Esophagus mucosa (tissue), 1 donor: Measurements from ENCODE around the gene MYO9A. TPM values are rescaled to one million over a fixed set of nuclear protein-coding genes. Genes with fewer than 3 reads are reported as not detected.
"Not testable (repeated sequence)": the region's sequence is repeated elsewhere in the genome, so short reads cannot be mapped to it uniquely, and the experiment has no call there.

Experiments used
- ATAC-seq: fragments of 200-7000 bp; cut with Tn5 transposase; one replicate; pipeline ENCODE4 v1.9.1; 2020
- total RNA-seq: library from RNA; stranded (reverse); gene quantifications from one replicate; pipeline ENCODE4 v1.2.4, GENCODE V29; 2023
- donor health status: DM: yes; HTN: yes; CAD: no.

MYO9A gene
- total RNA-seq, 1 donor from 2014 or later, result 23.1 TPM

DNA sequence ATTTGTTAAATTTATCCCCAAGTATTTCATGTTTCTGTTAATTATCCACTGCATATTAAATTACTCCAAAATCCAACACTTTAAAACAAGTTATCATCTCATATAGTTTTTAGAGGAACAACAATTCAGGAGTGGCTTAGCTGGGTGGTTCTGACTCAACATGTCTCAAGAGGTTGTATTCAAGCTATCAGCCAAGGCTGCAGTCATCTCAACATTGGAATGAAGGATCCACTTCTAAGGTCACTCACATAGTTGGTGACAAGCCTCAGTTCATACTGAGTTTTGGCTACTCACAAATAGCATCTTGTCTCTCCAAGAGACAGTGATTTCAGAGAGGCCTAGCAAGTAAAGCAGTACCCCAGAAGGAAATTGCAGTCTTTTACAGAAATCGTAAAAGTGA is 172.9 kb downstream of the MYO9A start:
- no peak for ATAC-seq

DNA sequence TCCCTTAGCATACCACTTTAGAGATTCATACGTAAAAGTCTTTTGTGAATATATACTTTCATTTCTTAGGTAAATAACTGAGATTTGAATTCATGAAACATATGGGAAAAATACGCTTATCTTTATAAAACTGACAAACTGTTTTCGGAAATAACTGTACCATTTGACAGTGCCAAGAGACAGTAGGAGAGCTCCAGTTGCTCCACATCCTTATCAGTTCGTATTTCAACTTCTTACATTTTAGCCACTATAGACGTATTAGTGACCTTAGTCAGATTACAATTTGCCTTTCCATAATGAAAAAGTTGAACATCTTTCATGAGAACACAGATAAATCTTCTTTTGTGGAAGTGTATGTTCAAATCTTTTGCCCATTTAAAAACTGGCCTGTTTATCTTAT is 174.1 kb downstream of the MYO9A start:
- ATAC-seq, result no peak

DNA sequence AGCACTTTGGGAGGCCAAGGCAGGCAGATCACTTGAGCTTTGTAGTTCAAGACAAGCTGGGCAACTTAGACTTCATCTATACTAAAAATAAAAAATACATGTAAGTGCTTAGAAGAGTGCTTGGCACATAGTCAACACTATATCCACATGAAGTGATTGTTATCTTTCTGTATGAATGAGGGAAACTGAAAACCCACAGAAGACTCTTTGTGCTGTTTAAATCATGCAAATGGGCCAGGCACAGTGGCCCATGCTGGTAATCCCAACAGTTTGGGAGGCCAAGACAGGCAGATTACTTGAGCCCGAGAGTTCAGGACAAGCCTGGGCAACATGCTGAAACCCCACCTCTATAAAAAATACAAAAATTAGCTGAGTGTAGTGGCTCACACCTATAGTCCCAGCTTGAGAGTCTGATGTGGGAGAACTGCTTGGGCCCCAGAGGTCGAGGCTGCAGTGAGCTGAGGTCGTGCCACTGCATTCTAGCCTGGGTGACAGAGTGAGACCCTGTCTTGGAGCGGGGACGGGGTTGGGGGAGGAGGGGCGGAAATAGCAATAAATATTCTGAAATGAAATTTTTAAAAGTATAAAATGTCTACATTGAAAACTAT is 177.9 kb downstream of the MYO9A start:
- no peak for ATAC-seq

DNA sequence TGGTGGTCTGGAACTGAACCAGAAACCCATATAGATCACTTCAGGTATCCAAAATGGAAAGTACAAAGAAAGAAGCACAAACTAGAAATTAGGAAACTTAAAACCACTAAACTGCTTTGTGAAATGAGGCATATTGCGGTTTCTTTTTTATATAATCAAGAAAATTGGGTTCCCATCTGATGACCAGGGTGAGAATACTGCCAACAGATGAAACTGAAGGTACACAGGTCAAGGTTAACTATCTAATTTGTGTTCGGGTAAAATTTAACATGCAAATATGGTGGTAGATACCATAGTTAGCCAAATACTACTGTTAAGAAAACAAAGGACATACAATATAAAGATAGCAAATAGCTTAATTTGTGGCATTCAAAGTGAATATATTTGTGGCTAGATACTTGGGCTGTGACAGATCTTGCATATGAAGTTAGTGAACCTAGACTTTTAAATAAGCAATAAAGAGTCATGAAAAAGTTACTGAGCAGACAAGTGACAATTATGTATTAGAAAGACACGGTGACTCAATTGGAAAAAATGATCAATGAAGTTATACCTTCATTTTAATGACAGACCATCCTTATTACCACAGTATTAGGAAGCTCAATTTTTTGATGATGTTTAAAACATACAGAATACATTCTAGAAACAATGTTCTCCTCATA is 180.2 kb downstream of the MYO9A start:
- no peak for ATAC-seq

DNA sequence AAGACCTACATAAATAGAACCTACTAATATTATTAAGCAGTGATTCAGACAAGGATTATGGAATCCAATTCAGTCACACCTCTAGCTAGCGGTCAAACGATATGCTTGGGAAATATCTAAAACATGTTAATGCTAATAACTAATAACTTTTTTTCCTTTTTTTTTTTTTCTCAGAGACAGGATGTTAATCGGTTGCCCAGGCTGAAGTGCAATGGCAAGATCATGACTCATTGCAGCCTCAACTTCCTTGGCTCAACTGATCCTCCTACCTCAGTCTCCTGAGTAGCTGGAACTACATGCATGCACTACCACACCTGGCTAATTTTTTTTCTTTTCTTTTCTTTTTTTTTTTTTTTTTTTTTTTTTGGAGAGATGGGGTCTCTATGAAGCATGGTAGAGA is 183.5 kb downstream of the MYO9A start:
- ATAC-seq, result no peak

DNA sequence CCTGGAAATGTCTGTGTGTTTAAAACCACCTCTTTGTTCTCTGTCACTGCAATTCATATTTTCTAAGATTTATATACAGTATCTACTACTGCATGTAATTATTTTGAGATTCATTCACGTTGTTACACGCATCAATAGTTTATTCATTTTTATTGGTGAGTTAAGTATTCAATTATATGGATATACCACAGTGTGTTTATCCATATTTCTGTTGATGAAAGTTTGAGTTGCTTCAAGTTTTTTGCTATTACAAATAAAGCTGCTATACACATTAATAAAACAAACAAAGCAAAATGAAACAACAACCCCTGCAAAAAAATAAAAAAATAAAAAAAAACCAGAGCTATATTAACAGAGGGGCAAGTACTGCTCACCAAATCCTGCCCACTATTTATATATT is 185.3 kb downstream of the MYO9A start:
- ATAC-seq, result no peak

DNA sequence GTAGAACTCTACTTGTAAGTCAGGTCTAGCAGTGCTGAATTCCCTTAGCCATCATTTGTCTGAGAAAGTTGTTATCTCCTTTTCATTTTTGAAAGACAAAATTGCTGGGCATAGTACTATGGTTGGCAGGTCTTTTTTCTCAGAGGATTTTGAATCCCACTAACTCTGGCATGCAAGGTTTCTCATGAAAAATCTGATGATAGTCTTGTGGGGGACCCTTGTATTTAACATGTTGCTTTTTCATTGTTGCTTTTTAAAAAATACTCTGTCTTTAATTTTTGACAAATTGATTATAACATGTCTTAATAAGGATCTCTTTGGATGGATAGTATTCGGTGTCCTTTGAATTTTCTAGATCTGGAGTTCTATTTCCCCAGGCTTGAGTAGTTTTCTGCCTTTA is 186.7 kb downstream of the MYO9A start:
- no peak for ATAC-seq

DNA sequence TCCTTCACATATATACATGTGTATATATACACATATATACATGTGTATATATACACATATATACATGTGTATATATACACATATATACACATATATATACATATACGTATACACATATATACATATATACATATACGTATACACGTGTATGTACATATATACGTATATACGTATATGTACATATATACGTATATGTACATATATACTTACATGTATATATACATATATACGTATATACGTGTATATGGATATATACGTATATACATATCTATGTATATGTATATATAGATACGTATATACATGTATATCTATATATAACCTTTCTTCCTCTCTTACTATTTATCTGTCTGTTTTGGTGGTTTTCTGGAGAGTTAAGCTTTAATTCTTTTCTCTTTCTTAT is 192.8 kb downstream of the MYO9A start:
- no peak for ATAC-seq

DNA sequence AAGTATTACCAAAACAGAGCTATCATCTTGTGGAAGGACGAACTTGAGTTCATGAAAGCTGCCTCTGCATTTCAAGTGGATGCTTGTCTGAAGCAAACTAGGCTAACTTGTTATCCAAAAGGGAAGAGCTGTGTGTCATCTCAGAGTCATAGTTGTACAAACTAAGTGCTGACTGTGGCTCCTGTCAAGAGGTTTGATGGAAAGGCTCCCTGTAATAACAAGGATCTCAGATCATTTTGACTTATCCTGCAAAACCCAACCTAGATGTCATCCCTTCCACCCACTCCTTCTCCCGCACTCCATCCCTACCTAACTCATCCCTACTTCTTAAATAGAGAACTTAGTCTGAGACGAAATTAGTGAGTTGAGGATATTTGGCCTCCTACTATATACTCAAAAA is 196.8 kb downstream of the MYO9A start:
- ATAC-seq, result peak; percentile 96

DNA sequence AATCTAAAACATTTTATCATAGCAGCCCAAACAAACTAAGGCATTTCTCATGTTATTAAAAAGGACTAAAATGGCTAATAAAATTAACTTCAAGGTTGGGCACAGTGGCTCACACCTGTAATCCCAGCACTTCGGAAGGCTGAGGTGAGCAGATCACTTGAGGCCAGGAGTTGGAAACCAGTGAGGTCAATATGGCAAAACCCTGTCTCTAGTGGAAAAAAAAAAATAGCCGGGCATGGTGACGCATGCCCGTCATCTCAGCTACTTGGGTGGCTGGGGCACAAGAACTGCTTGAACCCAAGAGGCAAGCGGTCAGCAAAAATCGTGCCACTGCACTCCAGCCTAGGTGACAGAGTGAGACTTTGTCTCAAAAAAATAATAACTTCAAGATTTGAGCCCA is 197.4 kb downstream of the MYO9A start:
- ATAC-seq, result peak; percentile 58

DNA sequence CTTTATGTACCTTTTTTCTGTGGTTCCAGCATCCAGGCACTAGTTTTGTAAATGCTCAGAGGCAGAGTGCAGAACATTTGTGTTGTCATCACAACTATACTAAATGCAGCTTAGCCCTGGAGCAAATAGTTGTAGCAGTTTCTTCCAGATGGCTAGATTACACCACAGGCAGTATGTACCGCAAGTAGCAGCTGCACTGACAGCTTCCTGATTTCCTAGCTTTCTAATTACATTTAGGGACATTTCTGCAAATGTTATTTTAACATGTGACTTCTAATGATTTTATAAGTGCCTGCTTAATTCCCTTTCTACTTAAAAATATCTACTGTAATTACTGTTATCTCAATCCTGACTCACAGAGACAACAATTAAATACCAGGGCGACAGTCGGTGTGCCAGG is 201.1 kb downstream of the MYO9A start:
- no peak for ATAC-seq

DNA sequence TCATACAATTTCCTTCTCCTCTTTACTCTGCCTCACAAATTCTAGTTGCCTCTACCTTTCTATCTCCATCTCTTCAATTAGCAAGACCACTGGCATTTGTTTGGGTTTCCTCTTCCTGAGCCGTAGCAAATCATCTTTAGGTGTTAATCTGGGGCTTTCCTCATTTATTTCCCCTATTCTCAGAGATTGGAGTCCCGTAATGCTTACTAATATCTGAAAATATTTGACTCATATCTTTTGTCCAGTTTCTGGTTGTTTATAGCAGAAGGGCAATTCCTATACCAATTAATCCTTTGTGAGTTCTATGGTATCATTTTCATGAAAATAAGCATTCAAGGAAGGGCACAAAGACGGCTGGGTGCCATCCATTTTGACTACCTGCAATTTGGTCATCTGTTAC is 203.9 kb downstream of the MYO9A start:
- no peak for ATAC-seq

DNA sequence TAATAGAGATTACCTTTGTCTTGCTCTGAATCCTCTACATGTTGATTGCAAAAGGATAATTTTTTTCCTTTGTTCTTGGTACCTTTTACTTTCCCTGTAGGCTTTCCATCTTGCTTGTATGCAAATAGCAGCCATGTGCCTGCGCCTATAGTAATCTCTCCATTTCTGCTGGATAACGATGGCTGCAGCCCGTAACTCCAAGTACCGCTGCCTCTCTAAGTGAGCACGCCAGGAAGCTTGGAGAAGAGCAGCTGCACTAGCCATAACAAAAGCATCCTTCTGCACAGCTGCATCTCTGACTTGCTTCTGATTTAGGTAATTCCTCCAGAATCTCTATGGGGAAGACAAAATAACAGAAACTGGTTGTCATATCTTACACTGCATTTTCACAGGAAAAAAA is 218.3 kb downstream of the MYO9A start:
- ATAC-seq, result no peak

DNA sequence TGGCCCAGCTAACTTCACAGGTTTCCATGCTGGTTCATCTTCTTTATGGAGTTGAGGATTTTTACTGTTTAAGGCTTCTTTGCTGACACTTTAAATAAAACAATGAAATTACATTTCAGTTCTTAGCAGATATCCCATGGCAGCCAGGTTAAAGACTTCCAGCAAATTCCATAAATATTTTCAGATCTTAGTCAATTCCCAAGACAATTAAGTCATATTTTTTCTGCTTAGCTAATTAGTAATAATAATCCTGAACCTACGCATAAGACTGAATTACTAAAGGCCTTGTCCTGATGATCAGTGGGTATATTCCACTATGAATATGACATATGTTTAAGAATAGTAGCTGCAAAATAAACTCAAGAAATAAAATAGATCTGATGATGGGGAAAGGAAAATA is 224.3 kb downstream of the MYO9A start:
- ATAC-seq, result no peak

DNA sequence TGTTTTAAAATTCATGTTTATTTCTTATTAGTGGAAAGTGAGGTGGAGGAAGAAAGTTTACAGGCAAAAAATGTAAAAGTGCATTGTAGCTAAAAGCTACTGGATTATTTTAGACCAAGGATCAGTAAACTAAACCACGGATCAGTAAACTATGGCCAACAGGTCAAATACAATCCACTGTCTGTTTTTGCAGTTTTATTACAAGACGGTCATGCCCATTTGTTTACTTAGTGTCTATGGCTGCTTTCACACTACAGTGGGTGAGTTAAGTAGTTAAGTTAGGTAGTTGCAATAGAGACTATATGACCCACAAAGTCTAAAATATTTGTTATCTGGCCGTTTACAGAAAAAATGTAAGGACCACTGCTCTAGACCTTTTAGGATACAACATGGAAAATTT is 225.6 kb downstream of the MYO9A start:
- no peak for ATAC-seq

DNA sequence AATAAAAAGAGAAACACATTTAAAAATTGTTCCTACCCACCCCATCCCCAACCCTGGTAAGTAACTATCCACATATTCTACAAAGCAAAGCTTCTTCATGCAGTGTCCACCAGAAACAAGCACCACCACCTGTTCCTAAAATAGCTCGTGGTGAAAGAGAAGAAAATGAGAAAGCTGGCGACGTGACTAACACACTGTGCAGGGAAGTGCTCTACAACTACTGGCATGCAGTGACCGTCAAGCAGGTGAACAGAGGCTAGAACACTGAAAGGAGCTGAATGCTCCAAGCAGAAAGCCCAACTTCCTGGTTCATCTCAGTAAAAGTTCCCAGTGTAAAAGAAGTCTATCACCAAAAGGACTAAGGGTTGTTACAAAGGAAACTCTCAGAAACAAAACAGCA is 226.9 kb downstream of the MYO9A start:
- no peak for ATAC-seq

DNA sequence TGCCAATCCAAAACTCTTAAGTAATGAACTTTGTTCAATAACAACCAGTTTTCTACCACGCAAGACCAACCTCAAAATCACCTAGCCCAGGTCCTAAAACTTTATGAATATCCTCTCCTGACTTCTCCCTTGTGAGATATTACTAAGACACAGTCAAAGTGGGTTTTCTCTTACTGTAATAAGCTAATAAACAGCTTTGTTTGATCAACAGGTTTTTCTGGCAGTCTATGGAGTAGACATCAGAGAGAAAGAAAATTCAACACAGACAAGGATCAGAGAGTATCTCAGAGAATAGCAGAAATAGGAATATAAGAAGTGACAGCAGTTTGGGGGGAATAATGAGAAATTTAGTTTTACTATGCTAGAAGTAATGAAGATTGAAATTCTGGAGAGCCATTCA is 228.0 kb downstream of the MYO9A start:
- no peak for ATAC-seq

DNA sequence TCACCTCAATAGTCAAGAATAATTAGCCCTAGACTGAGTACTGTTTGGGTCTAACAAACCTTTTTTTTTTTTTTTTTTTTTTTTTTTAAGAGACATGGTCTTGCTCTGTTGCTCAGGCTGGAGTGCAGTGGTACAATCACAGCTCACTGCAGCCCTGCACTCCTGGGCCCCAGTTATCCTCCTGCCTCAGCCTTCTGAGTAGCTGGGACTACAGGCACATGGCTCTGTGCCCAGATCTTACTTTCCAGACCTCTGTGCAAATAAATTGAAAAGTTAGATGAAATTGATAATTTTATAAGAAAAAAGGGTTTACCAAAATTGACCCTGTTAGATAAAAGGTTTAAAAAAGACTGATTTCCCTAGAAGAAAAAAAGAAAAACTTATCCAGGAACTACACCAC is 228.6 kb downstream of the MYO9A start:
- no peak for ATAC-seq

DNA sequence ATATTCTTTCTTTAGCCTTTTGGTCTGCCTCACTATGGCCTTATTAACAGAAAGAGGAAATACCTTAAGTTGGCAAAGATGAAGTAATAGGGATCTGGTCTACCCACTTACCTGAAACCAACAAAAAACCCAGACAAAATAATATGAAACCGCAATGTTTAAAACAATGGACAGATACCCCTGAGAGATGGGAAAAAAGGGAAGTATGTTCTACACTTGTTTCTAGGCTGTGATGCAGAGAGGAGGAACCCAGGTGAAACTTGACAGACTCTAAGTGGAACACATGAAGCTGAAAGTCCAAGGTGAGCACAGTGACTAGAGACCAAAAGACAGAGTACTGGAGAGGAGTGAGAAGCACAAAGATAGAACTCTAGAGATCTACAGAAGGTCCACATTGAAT is 229.2 kb downstream of the MYO9A start:
- ATAC-seq, result no peak

DNA sequence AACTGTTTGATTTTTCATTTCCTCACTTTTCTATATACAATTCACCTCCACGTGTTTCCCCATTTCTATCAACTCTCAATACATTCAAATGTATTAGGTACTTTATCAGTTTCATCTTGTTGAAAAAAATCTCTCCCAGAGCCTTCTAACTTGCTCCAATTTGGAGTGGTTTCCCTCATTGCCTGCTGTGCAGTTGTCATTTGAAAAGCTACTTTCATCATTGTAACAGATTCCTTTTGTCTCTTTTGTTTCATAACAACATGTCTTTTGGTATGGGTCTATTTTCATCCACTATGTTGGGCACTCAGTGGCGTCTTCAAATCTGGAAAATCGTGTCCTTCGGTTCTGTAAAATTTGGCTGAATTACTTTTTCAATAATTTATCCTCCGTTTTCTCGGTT is 232.6 kb downstream of the MYO9A start:
- ATAC-seq, result no peak

DNA sequence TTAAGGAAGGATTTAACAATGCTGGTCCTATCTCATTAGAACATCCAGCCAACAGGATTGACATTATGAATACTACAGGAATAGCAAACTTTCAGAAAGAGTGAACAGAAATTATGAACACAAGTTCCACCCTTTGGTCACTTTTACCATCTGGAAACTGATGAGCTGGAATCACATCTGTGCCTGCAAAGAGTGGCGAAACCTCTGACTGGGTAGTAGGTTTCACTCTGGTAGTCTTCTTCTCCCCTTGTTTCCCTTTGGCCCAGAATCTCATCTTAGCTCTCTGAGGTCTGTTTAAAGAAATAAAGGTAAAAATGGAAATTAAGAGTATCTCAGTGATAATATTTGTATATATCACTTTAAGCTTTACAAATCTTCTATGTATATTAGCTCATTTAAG is 234.5 kb downstream of the MYO9A start:
- ATAC-seq, result no peak

DNA sequence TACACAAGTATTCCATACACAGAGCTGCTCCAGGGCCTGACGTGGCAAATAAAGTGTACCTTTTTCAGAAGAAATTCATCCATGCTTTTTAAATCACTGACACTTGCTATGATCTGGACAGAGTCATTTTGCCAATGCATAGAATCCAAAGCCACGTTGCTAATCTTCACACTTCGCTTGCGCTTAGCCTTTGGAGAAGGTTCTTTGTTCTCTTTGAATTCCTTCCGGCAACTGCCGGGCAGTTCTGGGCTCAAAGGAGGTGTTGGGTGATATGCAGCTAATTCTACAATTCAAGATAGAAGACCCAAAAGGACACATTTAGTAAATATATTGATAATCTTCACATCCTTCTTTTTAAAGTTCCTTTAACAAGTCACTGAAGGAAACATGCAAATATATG is 237.7 kb downstream of the MYO9A start:
- ATAC-seq, result no peak

DNA sequence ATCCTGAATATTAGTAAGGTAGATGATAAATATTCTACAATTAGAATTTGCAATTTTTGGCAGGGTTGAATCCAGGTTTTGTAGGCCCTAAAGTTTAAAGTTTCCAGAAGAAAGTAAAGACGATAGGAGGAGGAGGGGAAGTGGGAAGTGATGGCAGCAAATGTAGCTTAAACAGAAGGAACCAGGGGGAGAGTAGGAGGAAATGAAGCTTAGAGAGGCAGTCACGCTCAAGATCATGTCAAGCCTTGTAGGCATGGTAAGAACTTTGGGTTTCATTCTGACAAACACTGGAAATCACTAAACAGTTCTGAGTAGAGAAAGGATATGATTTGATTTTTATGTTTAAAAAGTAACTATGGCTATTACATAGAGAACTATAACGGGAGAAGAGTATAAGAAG is 243.7 kb downstream of the MYO9A start:
- no peak for ATAC-seq

DNA sequence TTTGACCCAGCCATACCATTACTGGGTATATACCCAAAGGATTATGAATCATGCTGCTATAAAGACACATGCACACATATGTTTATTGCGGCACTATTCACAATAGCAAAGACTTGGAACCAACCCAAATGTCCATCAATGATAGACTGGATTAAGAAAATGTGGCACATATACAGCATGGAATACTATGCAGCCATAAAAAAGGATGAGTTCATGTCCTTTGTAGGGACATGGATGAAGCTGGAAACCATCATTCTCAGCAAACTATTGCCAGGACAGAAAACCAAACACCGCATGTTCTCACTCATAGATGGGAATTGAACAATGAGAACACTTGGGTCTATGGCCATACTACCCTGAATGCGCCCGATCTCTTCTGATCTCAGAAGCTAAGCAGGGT is 259.7 kb downstream of the MYO9A start:
- ATAC-seq, result not testable (repeated sequence)

DNA sequence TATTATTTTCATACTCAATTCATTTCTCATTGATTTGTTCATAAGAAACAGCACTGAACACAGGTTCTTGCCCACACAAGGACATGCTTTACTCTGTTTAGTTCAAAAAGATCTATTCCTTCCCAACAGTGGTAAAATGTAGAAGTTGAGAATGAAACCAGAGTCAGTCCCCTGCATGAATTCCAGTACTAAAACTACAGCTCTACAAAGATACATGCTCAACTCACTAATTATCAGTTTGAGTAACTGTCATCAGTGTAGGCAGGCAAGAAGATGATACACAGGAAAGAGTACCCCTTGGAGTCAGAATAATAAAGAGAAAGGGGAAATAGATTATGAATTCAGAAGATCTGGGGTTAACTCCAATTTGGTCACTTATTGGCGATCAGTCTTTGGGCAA is 264.4 kb downstream of the MYO9A start:
- no peak for ATAC-seq
